WTC11 (cell line): Measurements from ENCODE around the gene SEMA3D. TPM values are rescaled to one million over a fixed set of nuclear protein-coding genes. Genes with fewer than 3 reads are reported as not detected.

Source experiments
- ATAC-seq: fragments of 200-7000 bp; cut with Tn5 transposase; 2 replicates; pipeline ENCODE4 v1.10.0; 2021; ENCODE audit warnings: mild to moderate bottlenecking, moderate library complexity
- CTCF ChIA-PET: fragments of 300-600 bp; sonication (Branson Sonifier 250); formaldehyde crosslinking; loops from one replicate; lab custom pipeline; 2021; ENCODE audit warnings: antibody characterized with exemption; lab: Charles Lee
- POLR2A ChIA-PET: fragments of 350-600 bp; sonication (Branson Sonifier 250); formaldehyde crosslinking; loops from one replicate; lab custom pipeline; 2021; ENCODE audit warnings: antibody characterized with exemption; lab: Charles Lee
- DNase-seq: peaks from one replicate; pipeline ENCODE4 v3.0.0; 2021; ENCODE audit warnings: low spot score
- H3K27ac Mint-ChIP-seq: 2 replicates; pipeline ENCODE4 v1.8.0; 2021; ENCODE audit warnings: mixed read lengths
- H3K27me3 Mint-ChIP-seq: 2 replicates; pipeline ENCODE4 v1.8.0; 2021; ENCODE audit warnings: low read depth, mild to moderate bottlenecking, moderate library complexity, mixed read lengths
- H3K36me3 Mint-ChIP-seq: 2 replicates; pipeline ENCODE4 v1.8.0; 2021; ENCODE audit warnings: mixed read lengths
- H3K4me1 Mint-ChIP-seq: 2 replicates; pipeline ENCODE4 v1.8.0; 2022; ENCODE audit warnings: mixed read lengths
- H3K4me3 Mint-ChIP-seq: 2 replicates; pipeline ENCODE4 v1.8.0; 2021; ENCODE audit warnings: mild to moderate bottlenecking, moderate library complexity, mixed read lengths
- H3K9me3 Mint-ChIP-seq: 2 replicates; pipeline ENCODE4 v1.8.0; 2021; ENCODE audit warnings: mixed read lengths
- ATF1 ChIP-seq: sonication (generic); formaldehyde crosslinking; IDR thresholded peaks from 2 replicates; pipeline ENCODE4 v1.8.1; 2023; ENCODE audit warnings: mild to moderate bottlenecking, moderate library complexity, missing genetic modification reagents
- CREB1 ChIP-seq: sonication (generic); formaldehyde crosslinking; IDR thresholded peaks from 2 replicates; pipeline ENCODE4 v1.8.0; 2023; ENCODE audit warnings: mild to moderate bottlenecking, missing genetic modification reagents
- E2F1 ChIP-seq: sonication (generic); formaldehyde crosslinking; IDR thresholded peaks from 2 replicates; pipeline ENCODE4 v1.8.0; 2022; ENCODE audit warnings: mild to moderate bottlenecking, missing genetic modification reagents
- EMX1 ChIP-seq: fragments of 250-450 bp; sonication (Bioruptor Pico); IDR thresholded peaks from 2 replicates; pipeline ENCODE4 v1.8.0; 2021; ENCODE audit warnings: mild to moderate bottlenecking
- ETV6 ChIP-seq: sonication (generic); formaldehyde crosslinking; IDR thresholded peaks from 2 replicates; pipeline ENCODE4 v1.8.1; 2022; ENCODE audit warnings: mild to moderate bottlenecking, missing genetic modification reagents
- FOXK1 ChIP-seq: sonication (generic); formaldehyde crosslinking; IDR thresholded peaks from 2 replicates; pipeline ENCODE4 v1.8.0; 2022; ENCODE audit warnings: mild to moderate bottlenecking, moderate library complexity, missing genetic modification reagents
- GRHL2 ChIP-seq: fragments of 250-450 bp; sonication (Bioruptor Pico); IDR thresholded peaks from 2 replicates; pipeline ENCODE4 v1.8.0; 2022; ENCODE audit warnings: mild to moderate bottlenecking, moderate library complexity; ENCODE audit not compliant: insufficient replicate concordance, severe bottlenecking
- IRF2 ChIP-seq: sonication (generic); formaldehyde crosslinking; IDR thresholded peaks from 2 replicates; pipeline ENCODE4 v1.8.0; 2022; ENCODE audit warnings: low read depth, missing genetic modification reagents, borderline replicate concordance
- MLX ChIP-seq: sonication (generic); formaldehyde crosslinking; IDR thresholded peaks from 2 replicates; pipeline ENCODE4 v1.8.1; 2023; ENCODE audit warnings: mild to moderate bottlenecking, missing genetic modification reagents, moderate library complexity
- MXD4 ChIP-seq: fragments of 250-450 bp; sonication (Bioruptor Pico); IDR thresholded peaks from 2 replicates; pipeline ENCODE4 v1.8.0; 2021; ENCODE audit warnings: mild to moderate bottlenecking, moderate library complexity, borderline replicate concordance
- NFE2L1 ChIP-seq: sonication (generic); formaldehyde crosslinking; IDR thresholded peaks from 2 replicates; pipeline ENCODE4 v1.8.1; 2023; ENCODE audit warnings: missing genetic modification reagents
- NFYB ChIP-seq: sonication (generic); formaldehyde crosslinking; conservative IDR thresholded peaks from 2 replicates; pipeline ENCODE4 v1.8.0; 2022; ENCODE audit warnings: low read depth, missing genetic modification reagents
- SMAD4 ChIP-seq: sonication (generic); formaldehyde crosslinking; IDR thresholded peaks from 2 replicates; pipeline ENCODE4 v1.8.0; 2022; ENCODE audit warnings: mild to moderate bottlenecking, missing genetic modification reagents
- STAT6 ChIP-seq: sonication (generic); formaldehyde crosslinking; conservative IDR thresholded peaks from 2 replicates; pipeline ENCODE4 v1.8.1; 2023; ENCODE audit warnings: mild to moderate bottlenecking, low read depth, missing genetic modification reagents, moderate library complexity
- TEAD4 ChIP-seq: sonication (generic); formaldehyde crosslinking; IDR thresholded peaks from 2 replicates; pipeline ENCODE4 v1.8.0; 2022; ENCODE audit warnings: mild to moderate bottlenecking, missing genetic modification reagents
- TP53 ChIP-seq: sonication (generic); formaldehyde crosslinking; IDR thresholded peaks from 2 replicates; pipeline ENCODE4 v1.8.1; 2023; ENCODE audit warnings: mild to moderate bottlenecking, missing genetic modification reagents
- USF1 ChIP-seq: sonication (generic); formaldehyde crosslinking; IDR thresholded peaks from 2 replicates; pipeline ENCODE4 v1.8.0; 2022; ENCODE audit warnings: mild to moderate bottlenecking, missing genetic modification reagents
- ZNF232 ChIP-seq: sonication (generic); formaldehyde crosslinking; IDR thresholded peaks from 2 replicates; pipeline ENCODE4 v1.8.0; 2022; ENCODE audit warnings: mild to moderate bottlenecking, missing genetic modification reagents
- ZNF263 ChIP-seq: sonication (generic); formaldehyde crosslinking; IDR thresholded peaks from 2 replicates; pipeline ENCODE4 v1.8.1; 2022; ENCODE audit warnings: low read depth, mild to moderate bottlenecking, moderate library complexity, missing genetic modification reagents
- ZNF317 ChIP-seq: sonication (generic); formaldehyde crosslinking; IDR thresholded peaks from 2 replicates; pipeline ENCODE4 v1.8.1; 2023; ENCODE audit warnings: low read depth, mild to moderate bottlenecking, moderate library complexity, missing genetic modification reagents, borderline replicate concordance
- ZNF532 ChIP-seq: fragments of 250-450 bp; sonication (Bioruptor Pico); IDR thresholded peaks from 2 replicates; pipeline ENCODE4 v1.9.0; 2021; ENCODE audit warnings: mild to moderate bottlenecking, borderline replicate concordance
- total RNA-seq: library from RNA; stranded (reverse); gene quantifications from 3 replicates; pipeline ENCODE4 v1.2.3, GENCODE V29; 2021

SEMA3D gene
- total RNA-seq, 1 experiment from 2014 or later = 3.8 TPM

- Mint-ChIP-seq H3K9me3 (no peaks in the 10 kb centered on the region), H3K27me3 (no peaks in the 10 kb centered on the region), H3K4me1 (peaks cover 27% of the 10 kb centered on the region), H3K27ac (no peak overlapping the region), H3K36me3 (no peaks in the 10 kb centered on the region), H3K4me3 (no peak overlapping the region)
- no peak for ATAC-seq
- no peak for DNase-seq
- TF ChIP-seq TP53 (CRISPR knock-in tag) (no peak), ATF1 (CRISPR knock-in tag) (no peak), IRF2 (CRISPR knock-in tag) (no peak), MLX (CRISPR knock-in tag) (no peak), E2F1 (CRISPR knock-in tag) (no peak), EMX1 (CRISPR knock-in tag) (no peak), STAT6 (no peak), ZNF263 (CRISPR knock-in tag) (no peak), ZNF317 (CRISPR knock-in tag) (no peak)
- CTCF ChIA-PET = no interaction called here
- POLR2A ChIA-PET = no interaction called here
Observed at GRCh38 chr7:85067371-85067770, 119.5 kb downstream of the SEMA3D start.

- no peak for ATAC-seq
- H3K9me3 Mint-ChIP-seq = no peaks in the 10 kb centered on the region
- TF ChIP-seq GRHL2 = no peak
- no peak for TF ChIP-seq CREB1 (CRISPR knock-in tag)
- TF ChIP-seq, all 79 proteins: peak for 0
- ChIA-PET POLR2A (interaction anchor here (0.5 kb wide), 1 partner anchor 76 kb away, joined by 4 read pairs; no protein-coding TSS in a partner anchor), CTCF (interaction anchor here (0.6 to 1.3 kb wide), 3 partner anchors 24 to 121 kb away, joined by 3 read pairs; partner anchors contain the start of gene SEMA3D)
- Mint-ChIP-seq H3K4me1 (peaks cover 23% of the 10 kb centered on the region), H3K27me3 (no peaks in the 10 kb centered on the region), H3K36me3 (no peaks in the 10 kb centered on the region), H3K4me3 (no peak overlapping the region), H3K27ac (0 out of 2 replicates have a peak overlapping the region, but pooled peaks have one; percentile 2)
- DNase-seq = no peak
Observed at GRCh38 chr7:85065888-85066485, 120.9 kb downstream of the SEMA3D start.

GRCh38 chr7:85065306-85065705, 121.5 kb downstream of the SEMA3D start:
- H3K9me3 Mint-ChIP-seq = no peaks in the 10 kb centered on the region
- H3K27ac Mint-ChIP-seq = no peak overlapping the region
- H3K4me1 Mint-ChIP-seq = peaks cover 16% of the 10 kb centered on the region
- no peaks in the 10 kb centered on the region for H3K27me3 Mint-ChIP-seq
- no peak for DNase-seq
- no peaks in the 10 kb centered on the region for H3K36me3 Mint-ChIP-seq
- no peak overlapping the region for H3K4me3 Mint-ChIP-seq
- ChIA-PET CTCF (interaction anchor here (0.6 to 0.9 kb wide), 2 partner anchors 24 to 120 kb away, joined by 3 read pairs; no protein-coding TSS in a partner anchor), POLR2A (interaction anchor here (0.5 kb wide), 1 partner anchor 77 kb away, joined by 4 read pairs; no protein-coding TSS in a partner anchor)
- TF ChIP-seq TP53 (CRISPR knock-in tag) (no peak), NFYB (CRISPR knock-in tag) (no peak), ETV6 (CRISPR knock-in tag) (no peak), TEAD4 (CRISPR knock-in tag) (no peak), MXD4 (no peak), NFE2L1 (CRISPR knock-in tag) (no peak), CREB1 (CRISPR knock-in tag) (no peak), ZNF532 (CRISPR knock-in tag) (no peak), ZNF232 (CRISPR knock-in tag) (no peak), SMAD4 (CRISPR knock-in tag) (no peak), USF1 (CRISPR knock-in tag) (no peak), FOXK1 (no peak)
- no peak for ATAC-seq
